Gastrocnemius medialis (tissue), 4 donors: ENCODE results near the gene GOLGA1.

Experiments
- CTCF ChIP-seq, 5 experiments: fragments of 450-650 bp in 3 of 5; fragments of 200-600 bp in 2 of 5; sonication (generic) in 2 of 5; IDR thresholded peaks in 4 of 5; conservative IDR thresholded peaks in 1 of 5; 1 replicate in 4 of 5; 2 replicates in 1 of 5; pipeline ENCODE4 v1.5.1; 2016 to 2019; ENCODE audit warnings: antibody characterized with exemption in 5 of 5, mild to moderate bottlenecking in 3 of 5, moderate library complexity in 3 of 5
- POLR2A ChIP-seq, 2 donors: fragments of 450-650 bp; IDR thresholded peaks; one replicate each; pipeline ENCODE4 v1.6.1; 2017; ENCODE audit warnings: antibody characterized with exemption in 2 of 2, mild to moderate bottlenecking in 2 of 2, moderate library complexity in 2 of 2

DNA sequence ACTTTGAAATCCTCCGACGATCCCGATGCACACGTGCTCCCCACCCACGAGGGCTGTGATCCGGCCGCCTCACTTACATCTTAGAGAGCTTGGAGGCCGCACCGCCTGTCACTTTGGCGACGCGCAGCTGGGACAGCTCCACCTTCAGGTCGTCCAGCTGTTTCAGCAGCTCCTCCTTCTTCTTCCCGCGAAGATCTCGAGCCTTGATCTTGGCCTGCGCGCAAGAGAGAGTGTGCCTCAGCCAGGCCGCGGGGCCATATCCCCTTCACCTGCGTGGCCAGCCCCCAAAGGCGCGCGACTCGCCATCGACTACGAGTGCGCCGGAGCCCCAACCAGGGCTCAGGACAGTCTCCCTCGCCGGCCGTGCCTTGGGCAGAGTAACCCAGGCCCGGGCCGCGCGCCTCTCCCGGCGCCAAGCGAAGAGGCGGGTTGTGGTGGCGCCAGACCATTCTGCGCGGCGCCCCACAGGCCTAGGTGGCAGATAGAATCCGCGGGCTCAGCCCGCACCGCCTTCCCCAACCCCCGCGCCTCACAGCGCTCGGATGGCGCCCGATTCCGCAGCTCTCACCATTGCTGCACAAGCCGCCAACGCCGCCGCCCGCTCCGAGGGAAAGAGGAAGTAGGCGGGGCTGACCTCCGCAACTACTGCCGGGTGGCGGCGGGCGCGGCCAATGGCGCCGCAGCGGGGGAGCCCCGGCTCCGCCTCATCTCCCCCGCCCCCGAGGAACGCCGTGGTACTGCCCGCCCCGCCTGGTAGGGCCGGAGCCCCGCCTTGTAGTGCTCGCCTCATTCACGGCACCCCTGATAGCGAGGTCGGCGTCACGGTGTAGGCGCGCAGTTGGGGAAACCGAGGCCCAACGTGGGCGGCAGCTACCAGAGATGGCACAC lies 79.3 kb downstream of the GOLGA1 start, which contains the start of the genes ARPC5L and RPL35:
- TF ChIP-seq CTCF (IDR thresholded peaks at IDR 0.05 in 4 of 5, conservative IDR thresholded peaks at IDR 0.05 in 1 of 5) (peak in 2 of 5 experiments; percentile 27 to 38), POLR2A (IDR thresholded peaks at IDR 0.05) (peak; percentile 95 to 97)
